Measurements from ENCODE around the gene TMUB1. TPM values are rescaled to one million over a fixed set of nuclear protein-coding genes. Genes with fewer than 3 reads are reported as not detected.

Gene TMUB1
- total and polyA plus RNA-seq, 2 donors (not counting 1 experiment from before 2014, with no cell fraction given): 49.2 to 102 TPM

- H3K27me3 Mint-ChIP-seq: no peaks in the 10 kb centered on the region
- Histone ChIP-seq H3K36me3 (replicated peaks in 1 of 2; ENCODE audit: control extremely low read depth in 1 of 2, control insufficient read depth in 1 of 2, extremely low read depth in 1 of 2, insufficient read depth in 2 of 2, low read length in 1 of 2) (no peaks in the 10 kb centered on the region), H4K20me1 (ENCODE audit: control insufficient read depth, insufficient read depth, low read length, poor library complexity, severe bottlenecking) (no peaks in the 10 kb centered on the region), H3K4me3 (ENCODE audit: control extremely low read depth in 1 of 5, extremely low read depth in 1 of 5, insufficient read depth in 1 of 5, low read depth in 2 of 5, low read length in 4 of 5) (no peak overlapping the region), H3K4me1 (ENCODE audit: control insufficient read depth in 2 of 2, insufficient read depth in 2 of 2, low read length in 2 of 2) (no peaks in the 10 kb centered on the region), H3K9ac (ENCODE audit: low read length) (no peak overlapping the region), H2AFZ (ENCODE audit: insufficient read depth, low read depth, low read length, poor library complexity, severe bottlenecking) (no peak overlapping the region), H3K27ac (ENCODE audit: low read length in 2 of 2) (no peak overlapping the region), H3K4me2 (replicated peaks; ENCODE audit: low read depth, low read length, poor library complexity, severe bottlenecking) (no peak overlapping the region), H3K27me3 (replicated peaks in 1 of 4; ENCODE audit: control extremely low read depth in 1 of 4, control insufficient read depth in 3 of 4, insufficient read depth in 4 of 4, low read length in 3 of 4) (no peaks in the 10 kb centered on the region), H3K79me2 (ENCODE audit: control insufficient read depth, insufficient read depth, low read length) (no peaks in the 10 kb centered on the region), H3K9me3 (ENCODE audit: control extremely low read depth in 1 of 3, control insufficient read depth in 2 of 3, insufficient read depth in 1 of 3, low read length in 2 of 3) (no peaks in the 10 kb centered on the region)
- DNase-seq: no peak
- no peak for ATAC-seq (ENCODE audit: low read depth)
- 96% methylated on average over 9 of the region's 13 CpGs for WGBS (ENCODE audit: insufficient coverage)
- POLR2A ChIA-PET: no interaction called here
- TF ChIP-seq CTCF (IDR thresholded peaks at IDR 0.05) (no peak), EZH2 (IDR thresholded peaks at IDR 0.05; ENCODE audit: borderline replicate concordance, insufficient read depth, low read depth, low read length, poor library complexity, severe bottlenecking) (no peak)
- no peak overlapping the region for H3K27ac Mint-ChIP-seq
- CTCF ChIA-PET: no interaction called here
- H3K9me3 Mint-ChIP-seq (ENCODE audit: insufficient read depth): no peaks in the 10 kb centered on the region
- no peak overlapping the region for H3K4me3 Mint-ChIP-seq
- H3K4me1 Mint-ChIP-seq: no peaks in the 10 kb centered on the region
- intact Hi-C loops (cut with micrococcal nuclease): no loop called here
Measured at GRCh38 chr7:151131224-151131591, 47.9 kb upstream of the TMUB1 start.

GRCh38 chr7:151130741-151131157 is 47.5 kb upstream of the TMUB1 start:
- no peaks in the 10 kb centered on the region for H3K79me2 ChIP-seq (ENCODE audit: control insufficient read depth, insufficient read depth, low read length)
- H3K36me3 ChIP-seq (replicated peaks in 1 of 2; ENCODE audit: control extremely low read depth in 1 of 2, control insufficient read depth in 1 of 2, extremely low read depth in 1 of 2, insufficient read depth in 2 of 2, low read length in 1 of 2): no peaks in the 10 kb centered on the region
- 95% methylated on average over 17 of the region's 17 CpGs for WGBS (ENCODE audit: insufficient coverage)
- DNase-seq (no peak), ATAC-seq (ENCODE audit: low read depth) (no peak)
- no peaks in the 10 kb centered on the region for H3K9me3 ChIP-seq (ENCODE audit: control extremely low read depth in 1 of 3, control insufficient read depth in 2 of 3, insufficient read depth in 1 of 3, low read length in 2 of 3)
- no peak overlapping the region for H3K4me2 ChIP-seq (replicated peaks; ENCODE audit: low read depth, low read length, poor library complexity, severe bottlenecking)
- intact Hi-C loops (cut with micrococcal nuclease): no loop called here
- no peaks in the 10 kb centered on the region for H3K4me1 ChIP-seq (ENCODE audit: control insufficient read depth in 2 of 2, insufficient read depth in 2 of 2, low read length in 2 of 2)
- H3K27ac ChIP-seq (ENCODE audit: low read length in 2 of 2): no peak overlapping the region
- no peaks in the 10 kb centered on the region for H3K27me3 ChIP-seq (replicated peaks in 1 of 4; ENCODE audit: control extremely low read depth in 1 of 4, control insufficient read depth in 3 of 4, insufficient read depth in 4 of 4, low read length in 3 of 4)
- CTCF ChIA-PET: no interaction called here
- no peak overlapping the region for H3K9ac ChIP-seq (ENCODE audit: low read length)
- no peaks in the 10 kb centered on the region for H3K4me1 Mint-ChIP-seq
- no peaks in the 10 kb centered on the region for H3K27me3 Mint-ChIP-seq
- H2AFZ ChIP-seq (ENCODE audit: insufficient read depth, low read depth, low read length, poor library complexity, severe bottlenecking): no peak overlapping the region
- POLR2A ChIA-PET: no interaction called here
- H3K4me3 ChIP-seq (ENCODE audit: control extremely low read depth in 1 of 5, extremely low read depth in 1 of 5, insufficient read depth in 1 of 5, low read depth in 2 of 5, low read length in 4 of 5): no peak overlapping the region
- H3K4me3 Mint-ChIP-seq: no peak overlapping the region
- no peak for TF ChIP-seq EZH2 (IDR thresholded peaks at IDR 0.05; ENCODE audit: borderline replicate concordance, insufficient read depth, low read depth, low read length, poor library complexity, severe bottlenecking)
- no peak for TF ChIP-seq CTCF (IDR thresholded peaks at IDR 0.05)
- no peaks in the 10 kb centered on the region for H4K20me1 ChIP-seq (ENCODE audit: control insufficient read depth, insufficient read depth, low read length, poor library complexity, severe bottlenecking)
- no peaks in the 10 kb centered on the region for H3K9me3 Mint-ChIP-seq (ENCODE audit: insufficient read depth)
- H3K27ac Mint-ChIP-seq: no peak overlapping the region

Data from B cell (primary cell).